NCI-H460 (cell line): Measurements from ENCODE around the gene TBC1D12. TPM values are rescaled to one million over a fixed set of nuclear protein-coding genes. Genes with fewer than 3 reads are reported as not detected.
A peak's percentile ranks its signal among the peaks of the same experiment; 100 is the strongest.
"Not testable (repeated sequence)": the region's sequence is repeated elsewhere in the genome, so short reads cannot be mapped to it uniquely, and the experiment has no call there.

ENCODE experiments used
- DNase-seq: peaks from one replicate; pipeline ENCODE4 v3.0.0-alpha.2; 2016; ENCODE audit warnings: low read depth; ENCODE audit errors: extremely low read depth
- total RNA-seq: library from RNA; depleted of rRNA; stranded (reverse); fragments of >200 nt; shearing (Covaris generic); gene quantifications from 2 replicates; pipeline ENCODE4 v1.2.3, GENCODE V29; 2014; rRNA removed

Gene TBC1D12
- total RNA-seq, 1 experiment from 2014 or later = 13.6 TPM

DNA sequence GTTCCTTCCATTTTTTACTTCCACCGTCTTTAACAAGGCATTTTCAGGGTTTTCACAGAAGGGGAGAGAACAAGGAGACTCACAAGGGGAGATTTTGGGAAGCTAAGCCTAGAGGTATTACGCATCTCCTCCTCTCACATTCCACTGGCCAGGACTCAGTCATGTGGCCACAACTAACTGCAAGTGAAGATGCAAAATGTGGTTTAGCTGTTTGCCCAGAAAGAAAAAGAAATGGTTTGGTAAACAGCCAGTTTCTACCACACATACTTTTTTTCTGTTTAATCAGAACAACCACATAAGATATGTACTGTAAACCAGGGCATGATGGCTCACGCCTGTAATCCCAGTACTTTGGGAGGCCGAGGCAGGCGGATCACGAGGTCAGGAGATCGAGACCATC, 121.8 kb downstream of the TBC1D12 start:
- DNase-seq = no peak

DNA sequence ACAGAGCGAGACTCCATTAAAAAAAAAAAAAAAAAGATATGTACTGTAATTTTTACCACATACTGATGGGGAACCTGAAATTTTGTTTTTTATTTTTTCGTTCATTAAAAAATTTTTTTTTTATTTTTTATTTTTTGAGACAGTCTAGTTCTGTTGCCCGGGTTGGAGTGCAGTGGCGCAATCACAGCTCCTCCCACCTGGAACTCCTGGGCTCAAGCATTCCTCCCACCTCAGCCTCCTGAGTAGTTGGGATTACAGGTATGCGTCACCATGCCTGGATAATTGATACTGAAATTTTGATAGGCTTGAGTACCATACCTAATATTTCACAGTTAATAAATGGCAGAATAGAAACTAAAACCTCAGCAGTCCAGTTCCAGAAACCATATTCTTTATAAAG, 122.4 kb downstream of the TBC1D12 start:
- DNase-seq = no peak

DNA sequence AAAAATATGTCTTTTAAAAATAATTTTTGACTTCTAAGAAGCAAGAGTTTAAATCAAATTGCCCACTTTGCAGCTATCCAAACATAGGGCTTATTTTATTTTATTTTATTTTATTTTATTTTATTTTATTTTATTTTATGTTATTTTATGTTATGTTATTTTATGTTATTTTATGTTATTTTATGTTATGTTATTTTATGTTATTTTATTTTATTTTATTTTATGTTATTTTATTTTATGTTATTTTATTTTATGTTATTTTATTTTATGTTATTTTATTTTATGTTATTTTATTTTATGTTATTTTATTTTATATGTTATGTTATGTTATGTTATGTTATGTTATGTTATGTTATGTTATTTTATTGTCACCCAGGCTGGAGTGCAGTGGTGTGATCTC, 129.2 kb downstream of the TBC1D12 start:
- not testable (repeated sequence) for DNase-seq

DNA sequence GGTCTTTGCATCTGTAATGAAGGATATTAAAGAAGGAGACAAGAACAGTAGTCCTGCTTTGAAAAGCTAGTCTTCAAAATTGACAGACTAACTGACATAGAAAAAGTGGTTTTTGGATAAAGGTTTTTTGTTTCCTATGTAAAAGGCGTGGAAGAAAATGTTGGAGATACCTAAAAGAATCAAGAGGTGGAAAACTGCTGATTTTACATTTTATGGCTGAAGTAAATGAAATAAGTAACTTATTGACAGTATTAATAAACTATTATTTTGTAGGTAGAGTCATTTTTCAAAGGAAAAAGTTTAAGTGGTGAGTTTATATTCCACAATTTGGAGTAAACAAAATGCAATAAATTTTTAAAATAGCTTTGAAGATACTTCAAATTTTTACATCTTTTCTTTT, 130.7 kb downstream of the TBC1D12 start:
- no peak for DNase-seq

DNA sequence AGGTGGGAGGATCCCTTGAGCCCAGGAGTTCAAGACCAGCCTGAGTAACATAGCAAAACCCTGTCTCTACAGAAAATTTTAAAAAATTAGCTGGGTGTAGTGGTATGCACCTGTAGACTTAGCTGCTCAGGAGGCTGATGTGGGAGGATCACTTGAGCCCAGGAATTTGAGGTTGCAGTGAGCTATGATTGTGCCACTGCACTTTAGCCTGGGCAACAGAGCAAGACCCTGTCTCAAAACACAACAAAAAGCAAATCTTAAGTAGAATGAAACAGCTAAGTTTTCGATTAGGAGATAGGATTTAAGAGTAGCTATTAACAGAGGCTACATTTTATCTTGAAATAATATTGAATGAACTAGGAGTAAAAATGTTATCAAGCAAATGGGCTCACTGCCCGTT, 139.9 kb downstream of the TBC1D12 start:
- not testable (repeated sequence) for DNase-seq

- peak; percentile 84 for DNase-seq
Measured at GRCh38 chr10:94545391-94546048, 143.2 kb downstream of the TBC1D12 start, which contains the start of gene HELLS. HELLS (plus strand) TSS chr10:94545788; CDS start chr10:94545922, 134 bp downstream.

DNA sequence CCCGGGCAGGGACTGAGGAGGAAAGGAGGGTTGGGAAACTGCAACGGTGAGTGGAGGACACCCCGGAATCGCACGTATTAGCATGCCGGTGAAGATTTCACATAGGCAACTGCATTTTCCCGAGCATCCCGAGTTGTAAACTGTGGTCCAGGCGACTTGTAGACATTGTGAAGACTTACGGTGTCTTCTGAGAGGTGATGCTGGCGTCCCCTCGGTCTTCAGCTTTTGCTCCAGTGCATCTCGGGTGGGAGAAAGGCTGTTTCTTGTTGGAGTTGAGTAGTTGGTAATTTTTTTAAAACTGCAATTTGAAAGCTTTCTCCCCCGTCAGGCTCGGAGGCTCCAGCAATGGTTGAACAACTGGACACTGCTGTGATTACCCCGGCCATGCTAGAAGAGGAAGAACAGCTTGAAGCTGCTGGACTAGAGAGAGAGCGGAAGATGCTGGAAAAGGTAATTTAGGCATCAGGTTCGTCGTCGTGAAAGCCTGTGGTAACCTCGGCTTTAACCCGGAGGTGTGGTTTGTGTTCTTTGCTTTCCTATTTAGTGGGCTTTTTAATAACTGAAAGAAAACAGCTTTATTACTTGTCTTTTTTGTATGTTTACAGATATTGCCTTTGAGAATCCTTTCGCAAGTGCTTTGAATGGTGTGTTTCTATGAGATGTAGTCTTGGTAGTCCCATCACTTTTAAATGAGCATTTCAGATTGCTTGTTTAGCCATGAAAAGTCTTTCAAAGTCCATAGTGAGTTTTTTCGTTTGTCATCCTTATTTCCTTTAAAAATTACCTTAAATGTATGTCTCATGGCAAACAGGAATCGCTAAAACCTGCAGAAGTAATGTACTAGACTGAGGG, 143.9 kb downstream of the TBC1D12 start:
- DNase-seq = no peak

DNA sequence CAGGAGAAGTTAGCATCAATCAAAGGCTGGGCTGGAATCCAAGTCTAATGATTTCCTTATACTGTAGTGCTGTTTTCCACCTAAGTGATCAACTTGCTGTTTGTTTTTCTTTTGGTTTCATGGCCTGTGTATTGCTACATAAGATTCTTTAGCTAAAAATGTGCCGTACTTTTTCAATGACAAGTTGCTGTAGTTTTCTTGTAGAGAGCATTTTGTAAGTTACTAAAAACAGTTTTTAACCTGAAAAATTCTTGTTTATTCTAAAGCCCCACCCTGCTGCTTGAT, 144.5 kb downstream of the TBC1D12 start:
- no peak for DNase-seq

- no peak for DNase-seq
Measured at GRCh38 chr10:94549221-94549620, 146.9 kb downstream of the TBC1D12 start.

- not testable (repeated sequence) for DNase-seq
Measured at GRCh38 chr10:94567714-94568307, 165.5 kb downstream of the TBC1D12 start.

- no peak for DNase-seq
Measured at GRCh38 chr10:94571081-94571480, 168.7 kb downstream of the TBC1D12 start.

DNA sequence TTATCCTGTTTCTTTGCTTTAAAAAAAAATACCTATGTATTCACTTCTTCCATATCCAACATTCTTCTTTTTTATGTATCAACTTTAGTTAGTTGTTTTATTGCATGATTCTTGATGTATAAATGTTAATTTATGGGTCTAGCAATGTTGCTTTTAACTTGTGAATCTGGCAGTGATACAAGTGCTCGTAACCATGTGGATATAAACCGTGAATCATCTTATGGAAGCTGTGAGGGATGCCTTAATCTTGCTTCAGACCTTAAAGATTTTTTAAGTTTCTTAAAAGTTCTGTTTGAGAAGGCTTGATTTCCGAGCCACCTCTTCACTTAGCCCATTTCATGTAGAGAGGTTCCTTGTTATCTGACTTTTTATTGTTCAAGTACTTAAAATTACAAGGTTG, 169.2 kb downstream of the TBC1D12 start:
- DNase-seq = no peak

DNA sequence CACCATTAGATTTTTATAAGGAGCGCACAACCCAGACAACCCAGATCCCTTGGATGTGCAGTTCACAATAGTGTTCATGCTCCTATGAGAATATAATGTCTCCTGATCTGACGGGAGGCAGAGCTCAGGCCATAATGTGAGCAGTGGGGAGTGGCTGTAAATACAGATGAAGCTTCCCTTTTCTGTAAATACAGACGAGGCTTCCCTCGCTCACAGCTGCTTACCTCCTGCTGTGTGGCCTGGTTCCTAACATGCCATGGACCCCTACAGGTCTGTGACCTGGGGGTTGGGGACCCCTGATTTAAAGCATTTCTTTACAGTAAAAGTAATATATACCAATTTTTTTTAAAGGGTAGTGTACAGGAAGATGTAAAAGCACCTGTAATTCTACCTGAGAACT, 176.4 kb downstream of the TBC1D12 start:
- DNase-seq = no peak

GRCh38 chr10:94583124-94583523, 180.8 kb downstream of the TBC1D12 start:
- no peak for DNase-seq

Other genes starting within 250 kb of the TBC1D12 start
- gene NOC3L, start 39.6 kb upstream of the TBC1D12 start, total RNA-seq = 54.7 and 60.3 TPM in 2 replicates
- 29.8 and 35.8 TPM in 2 replicates for gene HELLS, start 143.2 kb downstream of the TBC1D12 start, total RNA-seq